OCI-LY3 (cell line): ENCODE measurements around the gene LAPTM5.

Source experiments
- CTCF ChIP-seq: fragments of 200-600, 300-600 bp; sonication (generic); IDR thresholded peaks from 2 replicates; pipeline ENCODE4 v1.5.1; 2014; ENCODE audit warnings: antibody characterized with exemption, low read length, low read depth
- EZH2phosphoT487 ChIP-seq: fragments of 200-600 bp; shearing (Covaris generic); IDR thresholded peaks from 2 replicates; pipeline ENCODE4 v1.6.1; 2018; ENCODE audit warnings: antibody characterized with exemption, mixed run types, low read depth

GRCh38 chr1:30746212-30747032, 11.2 kb downstream of the LAPTM5 start:
- no peak for TF ChIP-seq CTCF
- no peak for TF ChIP-seq EZH2phosphoT487
